Mesothelial cell of epicardium (in vitro differentiated cells): Measurements from ENCODE around the gene GRID2. TPM values are rescaled to one million over a fixed set of nuclear protein-coding genes. Genes with fewer than 3 reads are reported as not detected.

Experiments
- DNase-seq, 2 experiments: peaks; one replicate each; pipeline ENCODE4 v3.0.0; 2021; ENCODE audit warnings: low spot score in 2 of 2; ENCODE audit not compliant: unreplicated experiment in 2 of 2
- H3K27ac Mint-ChIP-seq: 2 replicates; pipeline ENCODE4 v1.8.0; 2021; ENCODE audit warnings: mixed read lengths
- H3K27me3 Mint-ChIP-seq: 2 replicates; pipeline ENCODE4 v1.8.0; 2021; ENCODE audit warnings: low read depth, mixed read lengths
- H3K36me3 Mint-ChIP-seq: 2 replicates; pipeline ENCODE4 v1.8.0; 2021; ENCODE audit warnings: mixed read lengths
- H3K4me1 Mint-ChIP-seq: 2 replicates; pipeline ENCODE4 v1.8.0; 2021; ENCODE audit warnings: mixed read lengths
- H3K4me3 Mint-ChIP-seq: 2 replicates; pipeline ENCODE4 v1.8.0; 2021; ENCODE audit warnings: mild to moderate bottlenecking, moderate library complexity, mixed read lengths
- H3K9me3 Mint-ChIP-seq: 2 replicates; pipeline ENCODE4 v1.8.0; 2021; ENCODE audit warnings: mixed read lengths
- total RNA-seq: library from RNA; stranded (reverse); gene quantifications from 3 replicates; pipeline ENCODE4 v1.2.1, GENCODE V29; 2021
- TF ChIP-seq, protein P1 (sequence below): fragments of 200-600 bp; sonication (generic); IDR thresholded peaks from one replicate; pipeline ENCODE4 v1.5.0; 2021; ENCODE audit warnings: antibody characterized with exemption; ENCODE audit not compliant: unreplicated experiment

GRID2 gene
- total RNA-seq, 1 donor from 2014 or later, result 3.1 TPM

GRCh38 chr4:92962831-92963230 is 659.1 kb downstream of the GRID2 start:
- no peak overlapping the region for H3K4me3 Mint-ChIP-seq
- no peaks in the 10 kb centered on the region for H3K4me1 Mint-ChIP-seq
- peaks cover 1% of the 10 kb centered on the region for H3K36me3 Mint-ChIP-seq
- H3K9me3 Mint-ChIP-seq, result peaks cover 18% of the 10 kb centered on the region
- DNase-seq, result no peak
- no peaks in the 10 kb centered on the region for H3K27me3 Mint-ChIP-seq
- TF ChIP-seq, protein P1, sequence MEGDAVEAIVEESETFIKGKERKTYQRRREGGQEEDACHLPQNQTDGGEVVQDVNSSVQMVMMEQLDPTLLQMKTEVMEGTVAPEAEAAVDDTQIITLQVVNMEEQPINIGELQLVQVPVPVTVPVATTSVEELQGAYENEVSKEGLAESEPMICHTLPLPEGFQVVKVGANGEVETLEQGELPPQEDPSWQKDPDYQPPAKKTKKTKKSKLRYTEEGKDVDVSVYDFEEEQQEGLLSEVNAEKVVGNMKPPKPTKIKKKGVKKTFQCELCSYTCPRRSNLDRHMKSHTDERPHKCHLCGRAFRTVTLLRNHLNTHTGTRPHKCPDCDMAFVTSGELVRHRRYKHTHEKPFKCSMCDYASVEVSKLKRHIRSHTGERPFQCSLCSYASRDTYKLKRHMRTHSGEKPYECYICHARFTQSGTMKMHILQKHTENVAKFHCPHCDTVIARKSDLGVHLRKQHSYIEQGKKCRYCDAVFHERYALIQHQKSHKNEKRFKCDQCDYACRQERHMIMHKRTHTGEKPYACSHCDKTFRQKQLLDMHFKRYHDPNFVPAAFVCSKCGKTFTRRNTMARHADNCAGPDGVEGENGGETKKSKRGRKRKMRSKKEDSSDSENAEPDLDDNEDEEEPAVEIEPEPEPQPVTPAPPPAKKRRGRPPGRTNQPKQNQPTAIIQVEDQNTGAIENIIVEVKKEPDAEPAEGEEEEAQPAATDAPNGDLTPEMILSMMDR, result no peak
- no peak overlapping the region for H3K27ac Mint-ChIP-seq

GRCh38 chr4:92968556-92968955 is 664.8 kb downstream of the GRID2 start:
- Mint-ChIP-seq H3K9me3 (peaks cover 10% of the 10 kb centered on the region), H3K27ac (no peak overlapping the region), H3K27me3 (no peaks in the 10 kb centered on the region), H3K4me3 (no peak overlapping the region), H3K36me3 (peaks cover 3% of the 10 kb centered on the region), H3K4me1 (peaks cover 7% of the 10 kb centered on the region)
- TF ChIP-seq, protein P1, result no peak
- DNase-seq, result no peak

DNA sequence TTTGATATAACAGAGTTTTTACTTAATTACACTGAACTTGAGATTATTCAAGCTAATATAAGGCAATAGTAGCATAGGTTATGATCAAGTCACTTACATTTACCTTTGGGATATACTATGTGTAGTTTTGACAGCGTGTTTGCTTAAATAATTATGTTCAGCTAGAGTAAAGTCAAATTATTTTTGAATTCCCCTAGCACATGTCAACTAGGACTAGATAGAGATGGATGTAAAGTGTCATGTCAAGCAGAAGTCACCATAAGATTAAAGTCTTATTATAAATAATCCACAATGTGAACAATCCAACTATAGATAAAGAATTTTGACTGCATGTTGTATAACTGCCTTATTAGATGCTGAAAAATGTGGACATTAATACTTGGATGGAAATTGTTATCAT is 665.2 kb downstream of the GRID2 start:
- TF ChIP-seq, protein P1, result no peak
- H3K36me3 Mint-ChIP-seq, result peaks cover 3% of the 10 kb centered on the region
- H3K27me3 Mint-ChIP-seq, result no peaks in the 10 kb centered on the region
- DNase-seq, result no peak
- H3K4me1 Mint-ChIP-seq, result peaks cover 7% of the 10 kb centered on the region
- H3K4me3 Mint-ChIP-seq, result no peak overlapping the region
- peaks cover 14% of the 10 kb centered on the region for H3K9me3 Mint-ChIP-seq
- H3K27ac Mint-ChIP-seq, result no peak overlapping the region

- TF ChIP-seq, protein P1, result no peak
- DNase-seq, result no peak
- Mint-ChIP-seq H3K4me3 (no peak overlapping the region), H3K4me1 (peaks cover 7% of the 10 kb centered on the region), H3K9me3 (peaks cover 15% of the 10 kb centered on the region), H3K36me3 (peaks cover 3% of the 10 kb centered on the region), H3K27ac (no peak overlapping the region), H3K27me3 (no peaks in the 10 kb centered on the region)
These were observed 666.0 kb downstream of the GRID2 start for GRCh38 chr4:92969650-92970379.

DNA sequence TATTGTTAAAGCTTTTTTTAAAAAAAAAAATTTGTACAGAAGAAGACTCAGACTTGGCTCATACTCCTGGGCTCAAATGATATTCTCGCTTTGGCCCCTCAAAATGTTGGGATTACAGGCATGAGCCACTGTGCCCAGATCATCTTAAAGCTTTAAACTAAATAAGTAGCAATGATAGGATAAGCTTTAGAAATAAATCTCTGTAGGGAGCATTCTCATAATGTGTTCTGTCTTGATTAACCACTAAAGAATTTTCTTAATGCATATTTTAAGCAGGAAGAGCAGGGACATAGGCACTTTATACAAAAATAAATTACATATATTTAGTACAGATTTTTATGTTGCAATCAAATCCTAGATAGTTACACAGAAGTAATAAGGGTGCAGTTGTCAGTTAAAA is 667.2 kb downstream of the GRID2 start:
- Mint-ChIP-seq H3K4me3 (no peak overlapping the region), H3K27ac (no peak overlapping the region), H3K36me3 (peaks cover 3% of the 10 kb centered on the region), H3K4me1 (peaks cover 7% of the 10 kb centered on the region), H3K27me3 (no peaks in the 10 kb centered on the region), H3K9me3 (peaks cover 15% of the 10 kb centered on the region)
- DNase-seq, result no peak
- TF ChIP-seq, protein P1, result no peak

DNA sequence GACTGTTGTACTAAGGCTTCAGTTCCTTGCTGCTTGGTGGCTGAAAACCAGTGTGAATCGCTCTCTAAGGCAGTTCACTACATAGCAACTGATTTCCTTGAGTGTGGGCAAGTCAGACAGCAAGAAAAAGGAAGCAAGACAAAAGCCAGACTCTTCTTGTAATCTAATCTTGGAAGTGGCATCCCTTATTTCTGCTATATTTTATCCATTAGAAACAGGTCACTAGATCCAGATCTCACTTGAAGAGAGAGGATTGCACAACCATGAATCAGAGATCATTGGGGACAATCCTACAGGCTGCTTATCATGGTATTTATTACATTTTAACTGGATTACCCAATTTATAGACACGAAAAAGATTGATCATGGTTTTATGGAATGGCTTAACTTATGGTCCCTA is 684.5 kb downstream of the GRID2 start:
- H3K4me3 Mint-ChIP-seq, result no peak overlapping the region
- no peak overlapping the region for H3K27ac Mint-ChIP-seq
- no peaks in the 10 kb centered on the region for H3K36me3 Mint-ChIP-seq
- H3K4me1 Mint-ChIP-seq, result no peaks in the 10 kb centered on the region
- peaks cover 4% of the 10 kb centered on the region for H3K9me3 Mint-ChIP-seq
- no peak for DNase-seq
- TF ChIP-seq, protein P1, result no peak
- H3K27me3 Mint-ChIP-seq, result no peaks in the 10 kb centered on the region
